ENCODE results near the gene TYW1B.
"Not testable (repeated sequence)": the region's sequence is repeated elsewhere in the genome, so short reads cannot be mapped to it uniquely, and the experiment has no call there.

Gene TYW1B

DNA sequence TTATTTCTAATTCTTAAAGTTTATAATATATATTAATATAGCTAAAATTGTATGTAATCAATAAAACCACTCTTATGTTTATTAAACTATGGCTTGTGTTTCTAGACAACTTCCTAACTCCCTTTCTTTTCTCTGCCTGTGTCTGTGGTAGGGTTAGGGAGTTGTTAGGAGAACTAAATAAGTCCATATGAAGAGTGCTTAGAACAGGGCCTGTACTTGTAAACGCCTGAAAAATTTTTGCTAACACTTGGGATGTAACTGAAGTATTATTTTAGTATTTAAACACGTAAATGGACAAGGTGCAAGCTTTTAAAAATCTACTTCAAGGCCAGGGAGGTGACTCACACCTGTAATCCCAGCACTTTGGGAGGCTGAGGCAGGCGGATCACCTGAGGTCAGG lies 9.3 kb upstream of the TYW1B start:
- H3K9ac ChIP-seq (ENCODE audit: low read depth, low read length); H3K27ac ChIP-seq (ENCODE audit: low read length); H3K4me3 ChIP-seq (ENCODE audit: low read length); H3K9me3 ChIP-seq (ENCODE audit: insufficient read depth, low read depth, low read length); H3K4me1 ChIP-seq (ENCODE audit: insufficient read depth, low read length); H3K27me3 ChIP-seq (ENCODE audit: insufficient read depth, low read length): not testable (repeated sequence)
- peaks cover 33% of the 10 kb centered on the region for H3K36me3 ChIP-seq (ENCODE audit: insufficient read depth, low read depth, low read length)

GRCh38 chr7:72830567-72830966 lies 2.6 kb upstream of the TYW1B start:
- not testable (repeated sequence) for H3K4me1 ChIP-seq (ENCODE audit: insufficient read depth, low read length); H3K27me3 ChIP-seq (ENCODE audit: insufficient read depth, low read length); H3K27ac ChIP-seq (ENCODE audit: low read length); H3K9ac ChIP-seq (ENCODE audit: low read depth, low read length); H3K9me3 ChIP-seq (ENCODE audit: insufficient read depth, low read depth, low read length)
- H3K4me3 ChIP-seq (ENCODE audit: low read length), result peak overlapping the region; percentile 80
- H3K36me3 ChIP-seq (ENCODE audit: insufficient read depth, low read depth, low read length), result peaks cover 33% of the 10 kb centered on the region

- H3K4me1 ChIP-seq (ENCODE audit: insufficient read depth, low read length); H3K27me3 ChIP-seq (ENCODE audit: insufficient read depth, low read length): not testable (repeated sequence)
Measured at GRCh38 chr7:72829687-72830354, 1.8 kb upstream of the TYW1B start.

GRCh38 chr7:72829291-72829686 lies 1.3 kb upstream of the TYW1B start:
- Histone ChIP-seq H3K9ac (ENCODE audit: low read depth, low read length) (peak overlapping the region; percentile 70; the same call in 1 of the 2 replicates), H3K4me3 (ENCODE audit: low read length) (peak overlapping the region; percentile 80), H3K36me3 (ENCODE audit: insufficient read depth, low read depth, low read length) (peaks cover 28% of the 10 kb centered on the region)
- not testable (repeated sequence) for H3K4me1 ChIP-seq (ENCODE audit: insufficient read depth, low read length); H3K9me3 ChIP-seq (ENCODE audit: insufficient read depth, low read depth, low read length); H3K27me3 ChIP-seq (ENCODE audit: insufficient read depth, low read length); H3K27ac ChIP-seq (ENCODE audit: low read length)

More at GRCh38 chr7:72829687-72830354, 1.8 kb upstream of the TYW1B start:
- not testable (repeated sequence) for H3K9me3 ChIP-seq (ENCODE audit: insufficient read depth, low read depth, low read length); H3K27ac ChIP-seq (ENCODE audit: low read length)
- H3K9ac ChIP-seq (ENCODE audit: low read depth, low read length), result peak overlapping the region; percentile 70; the same call in 1 of the 2 replicates
- peak overlapping the region; percentile 80 for H3K4me3 ChIP-seq (ENCODE audit: low read length)
- peaks cover 33% of the 10 kb centered on the region for H3K36me3 ChIP-seq (ENCODE audit: insufficient read depth, low read depth, low read length)

DNA sequence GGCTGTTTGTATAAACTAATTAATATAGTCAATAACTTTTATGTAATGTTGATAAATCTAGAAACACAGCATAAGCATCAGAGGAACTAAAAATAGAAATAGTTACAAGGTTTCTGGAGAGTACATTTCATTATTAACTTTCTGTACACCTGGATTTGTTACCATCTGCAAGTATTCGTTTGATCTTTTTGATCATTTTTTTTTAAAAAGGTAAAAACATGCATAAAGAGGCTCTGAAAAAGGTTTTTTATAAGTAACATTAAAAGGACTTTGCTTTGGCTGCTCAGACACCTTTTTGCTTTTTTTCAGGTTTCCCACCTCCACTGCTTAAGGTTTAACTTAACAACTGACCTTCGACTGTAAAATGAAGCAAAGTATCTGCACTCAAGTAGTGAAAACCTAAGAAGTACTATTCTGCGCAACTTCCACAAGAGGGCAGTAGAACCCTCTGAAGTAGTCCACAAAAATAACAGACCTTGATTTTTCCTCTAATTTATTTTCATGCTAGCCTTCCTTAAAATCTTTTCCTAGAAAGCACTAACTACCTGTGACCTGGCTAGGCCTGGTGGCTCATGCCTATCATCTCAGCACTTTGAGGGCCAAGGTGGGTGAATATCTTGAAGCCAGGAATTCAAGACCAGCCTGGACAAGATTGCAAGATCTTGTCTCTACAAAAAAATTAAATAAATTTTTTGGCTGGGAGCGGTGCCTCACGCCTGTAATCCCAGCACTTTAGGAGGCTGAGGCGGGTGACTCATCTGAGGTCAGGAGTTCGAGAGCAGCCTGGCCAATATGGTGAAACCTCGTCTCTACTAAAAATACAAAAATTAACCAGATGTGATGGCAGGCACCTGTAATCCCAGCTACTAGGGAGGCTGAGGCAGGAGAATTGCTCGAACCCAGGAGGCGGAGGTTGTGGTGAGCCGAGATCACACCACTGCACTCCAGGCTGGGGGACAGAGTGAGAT lies 4.0 kb downstream of the TYW1B start:
- H3K27ac ChIP-seq (ENCODE audit: low read length); H3K9ac ChIP-seq (ENCODE audit: low read depth, low read length): not testable (repeated sequence)

DNA sequence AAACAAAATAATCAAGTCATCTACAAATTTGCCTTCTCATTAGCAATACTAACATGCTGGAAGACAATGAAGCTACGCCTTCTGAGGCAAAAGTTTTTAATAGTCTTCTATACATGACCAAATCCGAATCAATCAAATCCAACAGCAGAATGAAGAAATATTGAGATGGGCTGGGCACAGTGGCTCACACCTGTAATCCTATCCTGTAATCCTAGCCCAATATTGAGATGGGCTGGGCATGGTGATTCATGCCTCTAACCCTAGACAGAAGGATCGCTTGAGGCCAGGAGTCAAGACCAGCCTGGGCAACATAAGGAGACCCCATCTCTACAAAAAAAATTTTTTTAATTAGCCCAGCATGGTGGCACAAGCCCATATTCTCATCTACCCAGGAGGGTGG lies 5.5 kb downstream of the TYW1B start:
- not testable (repeated sequence) for H3K27me3 ChIP-seq (ENCODE audit: insufficient read depth, low read length); H3K36me3 ChIP-seq (ENCODE audit: insufficient read depth, low read depth, low read length); H3K4me3 ChIP-seq (ENCODE audit: low read length); H3K4me1 ChIP-seq (ENCODE audit: insufficient read depth, low read length); H3K27ac ChIP-seq (ENCODE audit: low read length); H3K9ac ChIP-seq (ENCODE audit: low read depth, low read length); H3K9me3 ChIP-seq (ENCODE audit: insufficient read depth, low read depth, low read length)

More for the DNA sequence above, 4.0 kb downstream of the TYW1B start:
- not testable (repeated sequence) for H3K4me1 ChIP-seq (ENCODE audit: insufficient read depth, low read length); H3K4me3 ChIP-seq (ENCODE audit: low read length); H3K27me3 ChIP-seq (ENCODE audit: insufficient read depth, low read length); H3K9me3 ChIP-seq (ENCODE audit: insufficient read depth, low read depth, low read length); H3K36me3 ChIP-seq (ENCODE audit: insufficient read depth, low read depth, low read length)

DNA sequence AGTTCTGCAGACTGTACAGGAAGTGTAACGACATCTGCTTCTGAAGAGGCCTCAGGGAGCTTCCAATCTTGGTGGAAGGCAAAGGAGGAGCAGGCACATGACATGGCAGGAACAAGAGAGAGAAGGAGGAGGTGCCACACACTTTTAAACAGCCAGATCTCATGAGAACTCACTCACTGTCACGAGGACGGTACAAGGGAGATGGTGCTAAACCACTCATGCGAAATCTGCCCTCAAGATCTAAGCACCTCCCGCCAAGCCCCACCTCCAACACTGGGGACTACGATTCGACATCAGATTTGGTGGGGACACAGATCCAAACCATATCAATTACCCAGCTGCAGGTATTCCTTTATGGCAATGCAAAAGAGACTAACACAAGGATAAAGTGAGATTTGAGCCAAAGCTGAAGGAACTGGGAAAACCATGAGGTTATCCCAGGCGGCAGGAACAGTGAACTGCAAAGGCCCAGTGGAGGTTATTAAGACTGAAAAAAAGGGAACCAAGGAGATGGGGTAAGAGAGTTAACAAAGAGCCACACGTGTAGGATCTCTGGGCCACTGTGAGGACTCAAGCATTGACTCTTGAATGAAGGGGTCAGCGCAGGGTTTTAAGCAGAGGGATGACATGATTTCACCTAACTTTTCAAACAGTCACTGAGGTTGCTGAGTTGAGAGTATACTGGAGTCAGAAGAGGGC lies 9.2 kb downstream of the TYW1B start:
- not testable (repeated sequence) for H3K27ac ChIP-seq (ENCODE audit: low read length); H3K4me3 ChIP-seq (ENCODE audit: low read length)
- peaks cover 11% of the 10 kb centered on the region; the same call in 1 of the 2 replicates for H3K36me3 ChIP-seq (ENCODE audit: insufficient read depth, low read depth, low read length)

DNA sequence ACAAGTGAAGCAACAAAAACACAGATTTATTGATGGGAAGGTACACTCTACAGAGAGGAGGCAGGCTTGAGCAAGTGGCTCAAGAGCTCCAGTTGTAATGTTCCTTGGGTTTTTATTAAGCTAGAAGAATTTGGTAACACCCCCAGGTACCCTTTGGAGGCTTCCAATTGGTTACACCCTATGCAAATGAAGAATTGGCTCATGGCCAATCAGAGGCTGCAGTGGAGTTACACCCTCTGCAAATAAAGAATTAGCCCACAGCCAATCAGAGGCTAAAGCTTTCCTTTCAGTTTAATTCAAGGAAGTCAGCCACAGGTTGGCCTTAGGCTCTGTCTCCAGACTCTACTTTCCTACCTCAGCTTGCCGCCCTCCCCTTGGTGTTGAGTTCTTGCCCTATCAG lies 10.3 kb downstream of the TYW1B start:
- peaks cover 11% of the 10 kb centered on the region; the same call in 1 of the 2 replicates for H3K36me3 ChIP-seq (ENCODE audit: insufficient read depth, low read depth, low read length)
- H3K9me3 ChIP-seq (ENCODE audit: insufficient read depth, low read depth, low read length); H3K27ac ChIP-seq (ENCODE audit: low read length); H3K27me3 ChIP-seq (ENCODE audit: insufficient read depth, low read length); H3K9ac ChIP-seq (ENCODE audit: low read depth, low read length); H3K4me1 ChIP-seq (ENCODE audit: insufficient read depth, low read length); H3K4me3 ChIP-seq (ENCODE audit: low read length): not testable (repeated sequence)

More for the DNA sequence above, 9.2 kb downstream of the TYW1B start:
- H3K9me3 ChIP-seq (ENCODE audit: insufficient read depth, low read depth, low read length); H3K9ac ChIP-seq (ENCODE audit: low read depth, low read length); H3K4me1 ChIP-seq (ENCODE audit: insufficient read depth, low read length); H3K27me3 ChIP-seq (ENCODE audit: insufficient read depth, low read length): not testable (repeated sequence)

GRCh38 chr7:72816370-72817157 lies 11.4 kb downstream of the TYW1B start:
- H3K27me3 ChIP-seq (ENCODE audit: insufficient read depth, low read length); H3K4me1 ChIP-seq (ENCODE audit: insufficient read depth, low read length): not testable (repeated sequence)

GRCh38 chr7:72810437-72810836 lies 17.6 kb downstream of the TYW1B start:
- H3K4me1 ChIP-seq (ENCODE audit: insufficient read depth, low read length); H3K4me3 ChIP-seq (ENCODE audit: low read length); H3K27ac ChIP-seq (ENCODE audit: low read length); H3K9ac ChIP-seq (ENCODE audit: low read depth, low read length); H3K9me3 ChIP-seq (ENCODE audit: insufficient read depth, low read depth, low read length); H3K27me3 ChIP-seq (ENCODE audit: insufficient read depth, low read length): not testable (repeated sequence)
- H3K36me3 ChIP-seq (ENCODE audit: insufficient read depth, low read depth, low read length), result peaks cover 23% of the 10 kb centered on the region

More at GRCh38 chr7:72816370-72817157, 11.4 kb downstream of the TYW1B start:
- H3K27ac ChIP-seq (ENCODE audit: low read length); H3K4me3 ChIP-seq (ENCODE audit: low read length); H3K9me3 ChIP-seq (ENCODE audit: insufficient read depth, low read depth, low read length); H3K9ac ChIP-seq (ENCODE audit: low read depth, low read length): not testable (repeated sequence)
- H3K36me3 ChIP-seq (ENCODE audit: insufficient read depth, low read depth, low read length), result peaks cover 11% of the 10 kb centered on the region; the same call in 1 of the 2 replicates

- not testable (repeated sequence) for H3K9me3 ChIP-seq (ENCODE audit: insufficient read depth, low read depth, low read length); H3K9ac ChIP-seq (ENCODE audit: low read depth, low read length); H3K4me3 ChIP-seq (ENCODE audit: low read length); H3K27me3 ChIP-seq (ENCODE audit: insufficient read depth, low read length); H3K4me1 ChIP-seq (ENCODE audit: insufficient read depth, low read length); H3K27ac ChIP-seq (ENCODE audit: low read length)
- peaks cover 23% of the 10 kb centered on the region for H3K36me3 ChIP-seq (ENCODE audit: insufficient read depth, low read depth, low read length)
Measured at GRCh38 chr7:72808511-72808910, 19.5 kb downstream of the TYW1B start.

All from iPS-20b (cell line).